OCI-LY3 (cell line): ENCODE measurements around the gene CUL2.

Experiments used
- H2AFZ ChIP-seq: fragments of 200-600, 300-600 bp; shearing (Covaris generic); 2 replicates; pipeline ENCODE4 v1.6.0; 2014; ENCODE audit warnings: antibody characterized with exemption, low read depth, low read length
- H3K27ac ChIP-seq: fragments of 200-600, 300-600 bp; sonication (generic); 2 replicates; pipeline ENCODE4 v1.5.1; 2014; ENCODE audit warnings: mild to moderate bottlenecking, low read length, moderate library complexity, mixed read lengths
- H3K27me3 ChIP-seq: fragments of 200-600, 300-600 bp; sonication (generic); 2 replicates; pipeline ENCODE4 v1.6.1; 2014; ENCODE audit warnings: low read depth, low read length, mixed read lengths
- H3K36me3 ChIP-seq: fragments of 200-600, 300-600 bp; sonication (generic); replicated peaks from 2 replicates; pipeline ENCODE3; 2014; ENCODE audit warnings: low read depth, low read length, mixed read lengths
- H3K4me1 ChIP-seq: fragments of 300-600, 200-600 bp; sonication (generic); 2 replicates; pipeline ENCODE4 v1.6.1; 2014; ENCODE audit warnings: low read length, mixed read lengths
- H3K4me2 ChIP-seq: fragments of 200-600, 300-600 bp; sonication (generic); 2 replicates; pipeline ENCODE4 v1.6.1; 2014; ENCODE audit warnings: low read length, mixed read lengths
- H3K4me3 ChIP-seq: fragments of 300-600, 200-600 bp; sonication (generic); 2 replicates; pipeline ENCODE4 v1.5.1; 2014; ENCODE audit warnings: antibody characterized with exemption, mild to moderate bottlenecking, low read length, moderate library complexity
- H3K79me2 ChIP-seq: fragments of 300-600, 200-600 bp; shearing (Covaris generic); 2 replicates; pipeline ENCODE4 v1.6.1; 2014; ENCODE audit warnings: mild to moderate bottlenecking, low read length, mixed read lengths
- H3K9ac ChIP-seq: fragments of 300-600, 200-600 bp; shearing (Covaris generic); 2 replicates; pipeline ENCODE4 v1.6.0; 2014; ENCODE audit warnings: mild to moderate bottlenecking, low read length, moderate library complexity
- H3K9me3 ChIP-seq: fragments of 200-600, 300-600 bp; shearing (Covaris generic); 2 replicates; pipeline ENCODE4 v1.6.1; 2014; ENCODE audit warnings: low read length, mixed read lengths; ENCODE audit not compliant: insufficient read depth
- H4K20me1 ChIP-seq: fragments of 200-600, 300-600 bp; sonication (generic); 2 replicates; pipeline ENCODE4 v1.6.1; 2016; ENCODE audit warnings: low read length, mixed read lengths; ENCODE audit not compliant: insufficient read depth
- CTCF ChIP-seq: fragments of 200-600, 300-600 bp; sonication (generic); IDR thresholded peaks from 2 replicates; pipeline ENCODE4 v1.5.1; 2014; ENCODE audit warnings: antibody characterized with exemption, low read length, low read depth
- EZH2phosphoT487 ChIP-seq: fragments of 200-600 bp; shearing (Covaris generic); IDR thresholded peaks from 2 replicates; pipeline ENCODE4 v1.6.1; 2018; ENCODE audit warnings: antibody characterized with exemption, mixed run types, low read depth

CUL2 gene

GRCh38 chr10:34966040-34966439 is 124.1 kb downstream of the CUL2 start:
- Histone ChIP-seq H3K9ac (no peak overlapping the region), H3K4me3 (no peak overlapping the region), H4K20me1 (no peaks in the 10 kb centered on the region), H3K9me3 (no peaks in the 10 kb centered on the region), H3K4me2 (no peak overlapping the region), H3K79me2 (no peaks in the 10 kb centered on the region), H3K4me1 (no peaks in the 10 kb centered on the region), H3K36me3 (no peaks in the 10 kb centered on the region), H3K27me3 (no peaks in the 10 kb centered on the region), H2AFZ (no peak overlapping the region), H3K27ac (no peak overlapping the region)
- TF ChIP-seq CTCF (no peak), EZH2phosphoT487 (no peak)

GRCh38 chr10:34964166-34964800 is 125.9 kb downstream of the CUL2 start:
- Histone ChIP-seq H3K36me3 (no peaks in the 10 kb centered on the region), H3K27me3 (no peaks in the 10 kb centered on the region), H3K4me3 (no peak overlapping the region), H3K4me1 (no peaks in the 10 kb centered on the region), H3K4me2 (no peak overlapping the region), H3K9me3 (no peaks in the 10 kb centered on the region), H3K27ac (no peak overlapping the region), H3K9ac (no peak overlapping the region), H2AFZ (no peak overlapping the region), H3K79me2 (no peaks in the 10 kb centered on the region), H4K20me1 (no peaks in the 10 kb centered on the region)
- TF ChIP-seq CTCF: no peak
- TF ChIP-seq EZH2phosphoT487: no peak

- Histone ChIP-seq H3K9me3 (no peaks in the 10 kb centered on the region), H2AFZ (no peak overlapping the region), H3K27ac (no peak overlapping the region), H3K36me3 (no peaks in the 10 kb centered on the region), H3K4me1 (no peaks in the 10 kb centered on the region), H3K79me2 (no peaks in the 10 kb centered on the region), H3K27me3 (no peaks in the 10 kb centered on the region), H3K4me3 (no peak overlapping the region), H3K9ac (no peak overlapping the region), H4K20me1 (no peaks in the 10 kb centered on the region), H3K4me2 (no peak overlapping the region)
- no peak for TF ChIP-seq CTCF
- TF ChIP-seq EZH2phosphoT487: no peak
These were observed 127.3 kb downstream of the CUL2 start for GRCh38 chr10:34962866-34963265.

- H3K4me1 ChIP-seq: no peaks in the 10 kb centered on the region
- H3K27me3 ChIP-seq: no peaks in the 10 kb centered on the region
- H4K20me1 ChIP-seq: no peaks in the 10 kb centered on the region
- H3K36me3 ChIP-seq: no peaks in the 10 kb centered on the region
- no peak overlapping the region for H2AFZ ChIP-seq
- no peaks in the 10 kb centered on the region for H3K9me3 ChIP-seq
- no peak overlapping the region for H3K27ac ChIP-seq
- no peaks in the 10 kb centered on the region for H3K79me2 ChIP-seq
- H3K9ac ChIP-seq: no peak overlapping the region
- H3K4me2 ChIP-seq: no peak overlapping the region
- TF ChIP-seq EZH2phosphoT487: no peak
- TF ChIP-seq CTCF: no peak
- no peak overlapping the region for H3K4me3 ChIP-seq
These were observed 129.2 kb downstream of the CUL2 start for GRCh38 chr10:34960983-34961382.
